HCT116 (cell line): ENCODE data around the gene CYP2S1. TPM values are rescaled to one million over a fixed set of nuclear protein-coding genes. Genes with fewer than 3 reads are reported as not detected.

ENCODE experiments used
- ATAC-seq: fragments of 200-7000 bp; cut with Tn5 transposase; 2 replicates; pipeline ENCODE4 v1.9.1; 2020; ENCODE audit warnings: mild to moderate bottlenecking, moderate library complexity
- BruUV-seq: library from RNA; stranded (reverse); fragments of 400-500 nt; replicated peaks from 2 replicates; lab custom pipeline; 2021; lab: Mats Ljungman, UMichigan
- CTCF ChIA-PET: fragments of 300-600 bp; sonication (Branson Sonifier 250); formaldehyde crosslinking; loops from one replicate; lab custom pipeline; 2021; ENCODE audit warnings: antibody characterized with exemption; lab: Charles Lee
- POLR2A ChIA-PET: fragments of 300-600, 350-600 bp; sonication (Branson Sonifier 250); formaldehyde crosslinking; loops from one replicate; lab custom pipeline; 2021; ENCODE audit warnings: antibody characterized with exemption; lab: Charles Lee
- RAD21 ChIA-PET, 2 experiments: fragments of 300-600 bp; sonication (Branson Sonifier 250); formaldehyde crosslinking; loops; one replicate each; lab custom pipeline; 2023; ENCODE audit warnings: low total read pairs in 2 of 2; ENCODE audit not compliant: uncharacterized antibody in 2 of 2, unreplicated experiment in 2 of 2, low non-redundant PET in 1 of 2; lab: Charles Lee
- DNase-seq: peaks from one replicate; pipeline ENCODE4 v3.0.0-alpha.2; 2010; ENCODE audit warnings: low read depth, low spot score
- H2AFZ ChIP-seq: fragments of 200-600 bp; shearing (Covaris generic), sonication (generic); 2 replicates; pipeline ENCODE4 v1.6.1; 2017; ENCODE audit warnings: low read depth, mixed run types, mixed read lengths, antibody characterized with exemption, low read length; ENCODE audit not compliant: poor library complexity, severe bottlenecking
- H3K27ac ChIP-seq: 2 replicates; pipeline ENCODE4 v1.5.1; 2012; ENCODE audit warnings: low read depth, low read length
- H3K27me3 ChIP-seq: fragments of 200-600 bp; sonication (generic); 2 replicates; pipeline ENCODE4 v1.6.1; 2016; ENCODE audit warnings: mixed run types, low read length, mixed read lengths; ENCODE audit not compliant: insufficient read depth
- H3K36me3 ChIP-seq, 2 experiments: fragments of 200-500 bp in 1 of 2; fragments of 200-600 bp in 1 of 2; sonication (Bioruptor generic) in 1 of 2; sonication (generic) in 1 of 2; 2 replicates each; pipeline versions ENCODE4 v1.5.1 to v1.6.1; 2014 to 2016; ENCODE audit warnings: low read length in 2 of 2, inconsistent platforms in 1 of 2, mixed read lengths in 1 of 2, mixed run types in 1 of 2; ENCODE audit not compliant: insufficient read depth in 2 of 2, control insufficient read depth in 1 of 2
- H3K4me1 ChIP-seq, 2 experiments: fragments of 200-600 bp in 1 of 2; sonication (generic) in 1 of 2; 2 replicates each; pipeline versions ENCODE4 v1.5.1 to v1.6.1; 2012 to 2017; ENCODE audit warnings: low read length in 2 of 2, inconsistent platforms in 1 of 2, mild to moderate bottlenecking in 1 of 2, mixed read lengths in 1 of 2, mixed run types in 1 of 2, moderate library complexity in 1 of 2; ENCODE audit not compliant: insufficient read depth in 2 of 2, control insufficient read depth in 1 of 2
- H3K4me2 ChIP-seq: fragments of 200-600 bp; sonication (generic); 2 replicates; pipeline ENCODE4 v1.6.1; 2017; ENCODE audit warnings: mixed run types, low read length, mixed read lengths
- H3K4me3 ChIP-seq, 2 experiments: fragments of 200-600 bp in 1 of 2; sonication (generic) in 1 of 2; replicated peaks in 1 of 2; 2 replicates each; pipeline ENCODE4 v1.5.1; 2011 to 2016; ENCODE audit warnings: low read length in 2 of 2, control low read depth in 1 of 2, low read depth in 1 of 2, mild to moderate bottlenecking in 1 of 2, mixed read lengths in 1 of 2, mixed run types in 1 of 2
- H3K79me2 ChIP-seq: fragments of 200-600 bp; sonication (generic); 2 replicates; pipeline ENCODE4 v1.6.1; 2017; ENCODE audit warnings: mild to moderate bottlenecking, mixed run types, low read length, moderate library complexity, mixed read lengths; ENCODE audit not compliant: insufficient read depth
- H3K9ac ChIP-seq: fragments of 200-600 bp; sonication (generic); 2 replicates; pipeline ENCODE4 v1.6.1; 2016; ENCODE audit warnings: low read length, mixed read lengths
- H3K9me2 ChIP-seq: fragments of 200-600 bp; sonication (generic), shearing (Covaris generic); 2 replicates; pipeline ENCODE4 v1.6.1; 2017; ENCODE audit warnings: mixed run types, mild to moderate bottlenecking, moderate library complexity; ENCODE audit not compliant: insufficient read depth
- H3K9me3 ChIP-seq, 2 experiments: fragments of 200-500 bp in 1 of 2; fragments of 200-600 bp in 1 of 2; sonication (Bioruptor generic) in 1 of 2; sonication (generic) in 1 of 2; 2 replicates each; pipeline ENCODE4 v1.6.1; 2014 to 2017; ENCODE audit warnings: low read length in 2 of 2, mixed read lengths in 2 of 2, inconsistent platforms in 1 of 2, low read depth in 1 of 2, mild to moderate bottlenecking in 1 of 2, mixed run types in 1 of 2, moderate library complexity in 1 of 2; ENCODE audit not compliant: control insufficient read depth in 1 of 2, insufficient read depth in 1 of 2
- H4K20me1 ChIP-seq: fragments of 200-600 bp; sonication (generic), shearing (Covaris generic); 2 replicates; pipeline ENCODE4 v1.6.1; 2017; ENCODE audit warnings: mixed run types, mild to moderate bottlenecking, moderate library complexity; ENCODE audit not compliant: insufficient read depth
- ATF3 ChIP-seq: IDR thresholded peaks from 2 replicates; pipeline ENCODE4 v1.6.1; 2012
- CBX3 ChIP-seq: IDR thresholded peaks from 2 replicates; pipeline ENCODE4 v1.6.1; 2012; ENCODE audit warnings: low read depth
- CEBPB ChIP-seq: IDR thresholded peaks from 2 replicates; pipeline ENCODE4 v1.6.1; 2012; ENCODE audit warnings: low read depth
- EZH2 ChIP-seq: fragments of 200-600 bp; sonication (generic); IDR thresholded peaks from 2 replicates; pipeline ENCODE4 v1.6.1; 2017; ENCODE audit warnings: antibody characterized with exemption, mixed run types
- MAX ChIP-seq: IDR thresholded peaks from 2 replicates; pipeline ENCODE4 v1.6.1; 2012
- POLR2AphosphoS5 ChIP-seq: IDR thresholded peaks from 2 replicates; pipeline ENCODE4 v1.6.1; 2011; ENCODE audit warnings: mild to moderate bottlenecking, low read depth, low read length, moderate library complexity
- REST ChIP-seq: IDR thresholded peaks from 2 replicates; pipeline ENCODE4 v1.6.1; 2012; ENCODE audit warnings: low read depth
- SIN3A ChIP-seq: IDR thresholded peaks from 2 replicates; pipeline ENCODE4 v1.6.1; 2012; ENCODE audit warnings: low read depth
- SP1 ChIP-seq: IDR thresholded peaks from 2 replicates; pipeline ENCODE4 v1.6.1; 2012; ENCODE audit warnings: low read depth
- TCF7L2 ChIP-seq: IDR thresholded peaks from 2 replicates; pipeline ENCODE4 v1.7.0; 2011; ENCODE audit warnings: borderline replicate concordance, inconsistent platforms; ENCODE audit not compliant: insufficient read depth, insufficient read length; ENCODE audit errors: extremely low read depth
- YY1 ChIP-seq: IDR thresholded peaks from 2 replicates; pipeline ENCODE4 v1.6.1; 2011; ENCODE audit warnings: low read length, low read depth, moderate library complexity, mild to moderate bottlenecking; ENCODE audit not compliant: insufficient replicate concordance; ENCODE audit errors: extremely low read depth
- intact Hi-C: fragments of 100-400 bp; cut with micrococcal nuclease; formaldehyde crosslinking; loops from 2 replicates; pipeline ENCODE4 v1.10.0; 2022
- total RNA-seq: library from RNA; stranded (reverse); gene quantifications from one replicate; pipeline ENCODE4 v1.2.1, GENCODE V29; 2021; ENCODE audit not compliant: unreplicated experiment

Gene CYP2S1
- total RNA-seq, 1 experiment from 2014 or later, result 17.6 TPM

- Histone ChIP-seq H2AFZ (no peak overlapping the region), H3K4me3 (peak overlapping the region; percentile 64 to 93), H4K20me1 (no peaks in the 10 kb centered on the region), H3K4me2 (peak overlapping the region; percentile 98), H3K79me2 (peaks cover 35% of the 10 kb centered on the region), H3K9me2 (no peaks in the 10 kb centered on the region), H3K9me3 (no peaks in the 10 kb centered on the region), H3K27me3 (no peaks in the 10 kb centered on the region), H3K36me3 (peaks cover 0 to 10% of the 10 kb centered on the region in 2 experiments; a peak in 1 of 4 replicates), H3K27ac (peak overlapping the region; percentile 86), H3K9ac (peak overlapping the region; percentile 89), H3K4me1 (peaks cover 22 to 70% of the 10 kb centered on the region in 2 experiments)
- intact Hi-C loops, result no loop called here
- no peak for TF ChIP-seq SIN3A
- peak; percentile 47; the same call in 1 of the 2 replicates for TF ChIP-seq CBX3
- ChIA-PET RAD21 (interaction anchor here in 1 of 2 experiments (0.6 to 0.9 kb wide), 2 partner anchors 44 to 97 kb away, joined by 3 to 7 read pairs; no protein-coding TSS in a partner anchor), POLR2A (interaction anchor here (1.1 to 2.0 kb wide), 3 partner anchors 11 to 46 kb away, joined by 3 to 14 read pairs (median 6); partner anchors contain the start of gene HNRNPUL1), CTCF (no interaction called here)
- ATAC-seq, result no peak
- DNase-seq, result no peak
- BruUV-seq, result TSS peak; percentile 59
These were observed 25.2 kb downstream of the CYP2S1 start for GRCh38 chr19:41218249-41218614.

- intact Hi-C loops, result no loop called here
- no peaks in the 10 kb centered on the region for H3K27me3 ChIP-seq
- BruUV-seq, result no TSS peak
- peak within 1 kb of the TSS; percentile 64 to 93 for H3K4me3 ChIP-seq
- H3K4me1 ChIP-seq, result peaks cover 28 to 71% of the 10 kb centered on the region in 2 experiments
- ChIA-PET CTCF (interaction anchor here (0.7 kb wide), 2 partner anchors 15 to 516 kb away, joined by 3 to 4 read pairs; no protein-coding TSS in a partner anchor), RAD21 (interaction anchor here in 1 of 2 experiments (0.6 to 0.9 kb wide), 2 partner anchors 43 to 97 kb away, joined by 3 to 7 read pairs; no protein-coding TSS in a partner anchor), POLR2A (interaction anchor here (1.1 to 2.0 kb wide), 3 partner anchors 10 to 45 kb away, joined by 3 to 14 read pairs (median 6); partner anchors contain the start of gene HNRNPUL1)
- DNase-seq (peak; percentile 38), ATAC-seq (peak; percentile 72)
- peak within 1 kb of the TSS; percentile 86 for H3K27ac ChIP-seq
- H3K36me3 ChIP-seq, result peaks cover 0 to 10% of the 10 kb centered on the region in 2 experiments; a peak in 1 of 4 replicates
- no peak within 1 kb of the TSS for H2AFZ ChIP-seq
- no peaks in the 10 kb centered on the region for H3K9me2 ChIP-seq
- peaks cover 41% of the 10 kb centered on the region for H3K79me2 ChIP-seq
- H4K20me1 ChIP-seq, result no peaks in the 10 kb centered on the region
- H3K4me2 ChIP-seq, result peak within 1 kb of the TSS; percentile 98
- peak within 1 kb of the TSS; percentile 89 for H3K9ac ChIP-seq
- no peaks in the 10 kb centered on the region for H3K9me3 ChIP-seq
- TF ChIP-seq MAX (peak; percentile 69; the same call in 1 of the 2 replicates), SIN3A (peak; percentile 30; the same call in 1 of the 2 replicates), REST (no peak), YY1 (no peak), CBX3 (peak; percentile 29; the same call in 1 of the 2 replicates), CEBPB (no peak), SP1 (peak; percentile 81), EZH2 (no peak), POLR2AphosphoS5 (peak; percentile 77), ATF3 (no peak), TCF7L2 (peak; percentile 12)
These were observed 25.8 kb downstream of the CYP2S1 start, which contains the start of gene AXL for GRCh38 chr19:41218615-41219507. TSS of gene AXL (plus strand) at chr19:41219223. CDS start at chr19:41219393, 170 bp downstream.
